GM12892 (cell line): ENCODE measurements around the gene ZNF488.

ENCODE experiments used
- POLR2AphosphoS5 ChIP-seq: IDR thresholded peaks from 2 replicates; pipeline ENCODE4 v1.6.1; 2011; ENCODE audit warnings: low read depth, low read length, control low read depth
- TAF1 ChIP-seq: IDR thresholded peaks from 2 replicates; pipeline ENCODE4 v1.6.1; 2011; ENCODE audit warnings: low read depth, mild to moderate bottlenecking, control low read depth, low read length, borderline replicate concordance

DNA sequence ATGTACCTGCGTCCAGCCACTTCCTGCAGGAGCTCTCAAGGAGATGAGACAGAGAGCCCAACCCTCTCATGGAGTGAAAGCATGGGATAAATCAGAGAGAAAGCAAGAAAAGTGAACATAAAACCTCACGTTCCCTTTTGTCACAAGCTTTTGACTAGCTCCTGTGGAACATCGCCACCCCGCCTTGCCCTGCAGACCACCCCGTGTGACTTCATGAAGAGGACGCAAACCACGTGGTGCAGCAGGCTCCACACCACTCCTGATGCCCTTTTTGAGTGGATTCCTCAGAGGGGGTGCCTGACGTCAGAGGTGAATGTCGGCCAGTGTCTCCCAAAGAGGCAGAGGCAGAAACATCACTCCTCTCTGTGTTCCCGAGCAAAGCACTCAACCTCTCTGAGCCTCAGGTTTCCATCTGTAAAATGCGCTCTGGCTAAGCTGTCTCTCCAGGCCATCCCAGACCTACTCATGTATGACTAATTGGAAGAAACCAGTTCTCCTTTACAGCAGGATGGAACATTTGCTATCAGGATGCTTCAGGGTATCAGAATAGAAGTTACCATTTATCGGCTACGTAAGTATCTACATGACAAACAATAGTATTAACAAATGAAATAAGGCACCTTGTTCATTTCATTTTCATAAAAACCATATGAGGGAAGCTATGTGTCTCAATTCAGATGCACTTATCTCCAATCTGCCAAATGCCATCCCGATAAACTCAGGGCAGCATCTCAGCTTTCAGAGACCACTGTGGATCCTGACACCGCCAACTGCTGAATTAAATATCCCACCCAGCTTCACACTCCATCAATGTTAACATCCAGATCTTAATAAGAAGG lies 5.3 kb downstream of the ZNF488 start:
- no peak for TF ChIP-seq POLR2AphosphoS5
- no peak for TF ChIP-seq TAF1
